GM19239 (cell line): ENCODE measurements around the gene SOWAHD.
"Not testable (repeated sequence)": the region's sequence is repeated elsewhere in the genome, so short reads cannot be mapped to it uniquely, and the experiment has no call there.

Experiments used
- DNase-seq: peaks from one replicate; pipeline ENCODE4 v3.0.0; 2011; ENCODE audit warnings: low spot score; ENCODE audit not compliant: insufficient read length
- FAIRE-seq: peaks from 2 replicates; lab custom pipeline; 2011; peaks lifted over from hg19 to GRCh38; lab: Jason Lieb, UNC

SOWAHD gene

DNA sequence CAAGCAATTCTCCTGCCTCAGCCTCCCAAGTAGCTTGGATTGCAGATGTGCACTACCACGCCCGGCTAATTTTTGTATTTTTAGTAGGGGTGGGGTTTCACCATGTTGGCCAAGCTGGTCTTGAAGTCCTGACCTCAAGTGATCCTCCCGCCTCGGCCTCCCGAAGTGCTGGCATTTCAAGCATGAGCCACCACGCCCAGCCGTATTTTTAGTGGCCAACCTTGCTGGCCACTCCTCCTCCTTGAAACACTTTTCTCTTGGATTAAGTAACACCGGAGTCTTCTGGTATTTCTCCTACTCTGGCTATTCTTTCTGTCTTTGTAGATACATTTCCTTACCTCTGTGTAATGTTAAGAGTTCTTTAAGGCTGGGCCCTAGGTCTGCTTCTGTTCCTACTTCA is 44.2 kb downstream of the SOWAHD start:
- no peak for FAIRE-seq
- no peak for DNase-seq

- not testable (repeated sequence) for FAIRE-seq, DNase-seq
Observed at GRCh38 chrX:119808461-119808860, 50.1 kb downstream of the SOWAHD start.

DNA sequence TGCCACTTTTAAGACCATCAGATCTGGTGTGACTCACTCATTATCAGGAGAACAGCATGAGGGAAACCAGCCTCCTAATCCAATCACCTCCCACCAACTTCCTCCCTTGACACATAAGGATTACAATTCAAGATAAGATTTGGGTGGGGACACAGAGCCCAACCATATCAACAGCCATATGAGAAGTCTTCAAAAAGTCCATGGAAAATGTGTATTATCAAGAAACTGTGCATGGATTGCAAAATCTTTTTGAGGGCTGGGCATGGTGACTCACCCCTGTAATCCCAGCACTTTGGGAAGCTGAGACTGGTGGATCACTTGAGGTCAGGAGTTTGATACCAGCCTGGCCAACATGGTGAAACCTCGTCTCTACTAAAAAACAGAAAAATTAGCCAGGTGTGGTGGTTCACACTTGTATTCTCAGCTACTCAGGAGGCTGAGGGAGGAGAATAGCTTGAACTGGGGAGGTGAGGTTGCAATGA is 50.8 kb downstream of the SOWAHD start:
- no peak for FAIRE-seq
- DNase-seq: no peak
